K562 (cell line): ENCODE measurements around the gene CENPB. TPM values are rescaled to one million over a fixed set of nuclear protein-coding genes. Genes with fewer than 3 reads are reported as not detected.

Experiments
- ATAC-seq: fragments of 200-7000 bp; cut with Tn5 transposase; 3 replicates; pipeline ENCODE4 v1.9.1; 2020; ENCODE audit warnings: moderate library complexity
- BruUV-seq: library from RNA; stranded (reverse); fragments of 400-500 nt; replicated peaks from 2 replicates; lab custom pipeline; 2021; lab: Mats Ljungman, UMichigan
- CTCF ChIA-PET: fragments of 300-600 bp; formaldehyde crosslinking; extraction: SDS; loops from one replicate; lab custom pipeline; 2021; ENCODE audit warnings: low intra/inter-chr PET ratio; lab: Yijun Ruan, JAX
- POLR2A ChIA-PET: fragments of 300-600, 350-650 bp; sonication (Branson Sonifier 250); formaldehyde crosslinking; extraction: SDS; loops from one replicate; lab custom pipeline; 2021; ENCODE audit warnings: antibody characterized with exemption, inconsistent platforms; lab: Yijun Ruan, JAX
- DNase-seq, 4 experiments: peaks; one replicate each; pipeline versions ENCODE4 v3.0.0 to v3.0.0-alpha.2; 2011 to 2018; ENCODE audit warnings: low spot score in 3 of 4, mixed read lengths in 3 of 4; ENCODE audit errors: extremely low read depth in 1 of 4
- FAIRE-seq: peaks from 2 replicates; lab custom pipeline; 2011; peaks lifted over from hg19 to GRCh38; lab: Jason Lieb, UNC
- H2AFZ ChIP-seq: 2 replicates; pipeline ENCODE4 v1.6.0; 2011; ENCODE audit warnings: low read depth, low read length, control low read depth, inconsistent platforms
- H3K27ac ChIP-seq: fragments of 200-600 bp; 3 replicates; pipeline ENCODE4 v1.8.0; 2011; ENCODE audit warnings: low read depth, mild to moderate bottlenecking, control low read depth, inconsistent platforms, low read length, moderate library complexity, mixed read lengths; ENCODE audit errors: extremely low read depth
- H3K27me3 ChIP-seq, 2 experiments: fragments of 300-600 bp in 1 of 2; 2 replicates in 1 of 2; 3 replicates in 1 of 2; pipeline versions ENCODE4 v1.6.0 to v1.8.0; 2011; ENCODE audit warnings: inconsistent platforms in 2 of 2, low read length in 2 of 2, mild to moderate bottlenecking in 1 of 2, mixed read lengths in 1 of 2, moderate library complexity in 1 of 2; ENCODE audit not compliant: control insufficient read depth in 2 of 2, insufficient read depth in 2 of 2
- H3K36me3 ChIP-seq: fragments of 300-600 bp; 3 replicates; pipeline ENCODE4 v1.8.0; 2011; ENCODE audit warnings: mild to moderate bottlenecking, low read length, inconsistent platforms; ENCODE audit not compliant: control insufficient read depth, insufficient read depth
- H3K4me1 ChIP-seq, 2 experiments: fragments of 200-600 bp in 1 of 2; replicated peaks in 1 of 2; 2 replicates in 1 of 2; 3 replicates in 1 of 2; pipeline versions ENCODE4 v1.5.1 to v1.8.0; 2011; ENCODE audit warnings: inconsistent platforms in 2 of 2, low read length in 2 of 2, mild to moderate bottlenecking in 1 of 2, mixed read lengths in 1 of 2, moderate library complexity in 1 of 2; ENCODE audit not compliant: control insufficient read depth in 2 of 2, insufficient read depth in 2 of 2
- H3K4me2 ChIP-seq: 2 replicates; pipeline ENCODE4 v1.6.1; 2011; ENCODE audit warnings: low read length, control low read depth, inconsistent platforms, mixed read lengths; ENCODE audit not compliant: insufficient read depth
- H3K4me3 ChIP-seq: fragments of 200-600 bp; sonication (generic), shearing (Covaris generic); 2 replicates; pipeline ENCODE4 v1.5.1; 2016; ENCODE audit warnings: control low read depth, inconsistent platforms
- H3K79me2 ChIP-seq: fragments of 200-600 bp; 3 replicates; pipeline ENCODE4 v1.8.0; 2011; ENCODE audit warnings: low read length, inconsistent platforms; ENCODE audit not compliant: control insufficient read depth, insufficient read depth
- H3K9ac ChIP-seq, 2 experiments: 2 replicates each; pipeline versions ENCODE4 v1.6.0 to v1.6.1; 2011; ENCODE audit warnings: low read depth in 2 of 2, low read length in 2 of 2, control low read depth in 1 of 2, inconsistent platforms in 1 of 2, mild to moderate bottlenecking in 1 of 2, mixed read lengths in 1 of 2; ENCODE audit not compliant: insufficient read depth in 1 of 2
- H3K9me1 ChIP-seq: one replicate; pipeline ENCODE4 v1.6.0; 2011; ENCODE audit warnings: inconsistent platforms, mild to moderate bottlenecking, low read length, moderate library complexity; ENCODE audit not compliant: control insufficient read depth, insufficient read depth
- H3K9me3 ChIP-seq: replicated peaks from 2 replicates; pipeline ENCODE4 v1.5.1; 2011; ENCODE audit warnings: low read depth, low read length, inconsistent platforms; ENCODE audit not compliant: control insufficient read depth, insufficient read depth
- H4K20me1 ChIP-seq: replicated peaks from 2 replicates; pipeline ENCODE4 v1.6.1; 2011; ENCODE audit warnings: low read length, inconsistent platforms, mixed read lengths; ENCODE audit not compliant: control insufficient read depth, insufficient read depth
- ELF4 ChIP-seq: fragments of 450-650 bp; formaldehyde crosslinking; IDR thresholded peaks from 2 replicates; pipeline ENCODE4 v1.4.0; 2022; ENCODE audit warnings: missing genetic modification characterization
- ETV1 ChIP-seq: fragments of 450-650 bp; conservative IDR thresholded peaks from 2 replicates; pipeline ENCODE4 v1.6.1; 2016; ENCODE audit warnings: missing genetic modification characterization, control low read depth, low read depth, missing compliant biosample characterization
- GABPB2 ChIP-seq: fragments of 250-450 bp; sonication (Bioruptor Pico); conservative IDR thresholded peaks from 2 replicates; pipeline ENCODE4 v1.5.1; 2021; ENCODE audit warnings: mild to moderate bottlenecking
- NR2F6 ChIP-seq: fragments of 450-650 bp; formaldehyde crosslinking; IDR thresholded peaks from 2 replicates; pipeline ENCODE4 v1.4.0; 2020; ENCODE audit warnings: mild to moderate bottlenecking
- PHF20 ChIP-seq: fragments of 450-650 bp; IDR thresholded peaks from 2 replicates; pipeline ENCODE4 v1.6.1; 2018; ENCODE audit not compliant: partially characterized antibody
- PHF8 ChIP-seq: fragments of 200-600 bp; sonication (generic); IDR thresholded peaks from 2 replicates; pipeline ENCODE4 v1.6.1; 2012; ENCODE audit warnings: mixed run types, mild to moderate bottlenecking, inconsistent platforms, low read length, moderate library complexity, borderline replicate concordance
- TAF9B ChIP-seq: fragments of 450-650 bp; IDR thresholded peaks from 2 replicates; pipeline ENCODE4 v1.6.1; 2018; ENCODE audit warnings: mild to moderate bottlenecking; ENCODE audit not compliant: partially characterized antibody
- TRIM28 ChIP-seq: fragments of 450-650 bp; IDR thresholded peaks from 2 replicates; pipeline ENCODE4 v1.6.1; 2017
- ZBTB8A ChIP-seq: fragments of 450-650 bp; IDR thresholded peaks from 2 replicates; pipeline ENCODE4 v1.6.1; 2018; ENCODE audit warnings: mild to moderate bottlenecking, moderate library complexity; ENCODE audit not compliant: partially characterized antibody
- ZNF77 ChIP-seq: fragments of 250-450 bp; sonication (Bioruptor Pico); IDR thresholded peaks from 2 replicates; pipeline ENCODE4 v1.5.0; 2020
- WGBS: fragments of 100-300 bp; shearing (Covaris generic); methylation state at CpG from one replicate; pipeline ENCODE4 v1.1.6; 2016; ENCODE audit warnings: low coverage, mixed read lengths; ENCODE audit not compliant: insufficient coverage; ENCODE audit errors: missing lambda C conversion rate; 5-methylcytosine and 5-hydroxymethylcytosine counted together
- in situ Hi-C: fragments of 300-500 bp; cut with MboI; formaldehyde crosslinking; loops from 4 replicates; pipeline ENCODE4 v1.15.0; 2018; ENCODE audit warnings: inconsistent platforms, mixed read lengths
- intact Hi-C: fragments of 100-400 bp; cut with micrococcal nuclease; formaldehyde crosslinking; loops from 2 replicates; pipeline ENCODE4 v1.14.2; 2022
- polyA plus RNA-seq, 8 experiments: library from polyadenylated mRNA; depleted of rRNA in 4 of 8; stranded (reverse) in 5 of 8; unstranded in 3 of 8; fragments of >200 nt; fragmentation: Nextera tagmentation in 2 of 8; fragmentation: Illumina TruSeq in 1 of 8; extraction: Ambion mirVana in 2 of 8; extraction: Trizol in 1 of 8; gene quantifications; 2 replicates each; pipeline versions ENCODE4 v1.2.1 to v1.2.3, GENCODE V29; 2011 to 2014; ENCODE audit warnings: inconsistent platforms in 1 of 8, missing spikeins in 1 of 8
- total RNA-seq, 7 experiments: library from RNA; depleted of rRNA in 6 of 7; stranded (reverse); fragments of >200 nt in 6 of 7; fragmentation: Illumina TruSeq in 2 of 7; extraction: Trizol in 2 of 7; gene quantifications; 2 replicates each; pipeline versions ENCODE4 v1.2.1 to v1.2.3, GENCODE V29; 2011 to 2021; ENCODE audit warnings: low replicate concordance in 1 of 7
- TF ChIP-seq, protein P1 (sequence below): fragments of 450-650 bp; IDR thresholded peaks from 2 replicates; pipeline ENCODE4 v1.6.1; 2017; ENCODE audit warnings: antibody characterized with exemption
- TF ChIP-seq, protein P2 (sequence below): fragments of 450-650 bp; formaldehyde crosslinking; IDR thresholded peaks from 2 replicates; pipeline ENCODE4 v1.4.0; 2022; ENCODE audit warnings: missing genetic modification characterization
- TF ChIP-seq, protein P3 (sequence below): fragments of 450-650 bp; IDR thresholded peaks from 2 replicates; pipeline ENCODE4 v1.6.1; 2018; ENCODE audit not compliant: partially characterized antibody
- TF ChIP-seq, protein P4 (sequence below): fragments of 250-450 bp; sonication (Bioruptor Pico); IDR thresholded peaks from 2 replicates; pipeline ENCODE4 v1.4.0; 2020; ENCODE audit warnings: mild to moderate bottlenecking, moderate library complexity

Gene CENPB
- total and polyA plus RNA-seq, 9 of the 15 experiments (the other 6 are each of a cell fraction or from before 2014, with no cell fraction given), result 0.17 to 70.8 (median 24.9) TPM

DNA sequence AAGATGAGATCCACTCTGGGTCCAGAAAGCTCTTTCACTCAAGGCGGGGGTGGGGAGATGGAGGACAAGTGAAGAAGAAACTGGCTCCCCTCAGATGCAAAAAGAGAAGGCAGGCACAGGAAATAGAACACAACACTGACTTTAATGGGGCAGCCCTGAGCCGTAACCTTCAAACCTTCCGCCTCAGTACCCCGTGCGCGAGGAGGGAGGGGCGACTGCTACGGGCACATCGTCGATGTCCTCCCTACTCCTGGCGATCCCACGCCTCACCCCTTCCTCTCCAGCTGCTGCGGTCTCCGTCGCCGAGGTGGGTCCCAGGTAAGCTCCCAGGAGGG is 9.2 kb downstream of the CENPB start:
- CTCF ChIA-PET, result no interaction called here
- FAIRE-seq (no peak), DNase-seq (no peak), ATAC-seq (no peak)
- Histone ChIP-seq H3K27ac (no peak overlapping the region), H3K9me3 (no peaks in the 10 kb centered on the region), H2AFZ (no peak overlapping the region), H4K20me1 (no peaks in the 10 kb centered on the region), H3K27me3 (no peaks in the 10 kb centered on the region), H3K36me3 (no peaks in the 10 kb centered on the region), H3K4me2 (no peak overlapping the region), H3K4me3 (no peak overlapping the region), H3K79me2 (no peaks in the 10 kb centered on the region), H3K9me1 (no peaks in the 10 kb centered on the region), H3K9ac (no peak overlapping the region), H3K4me1 (peaks cover 0 to 25% of the 10 kb centered on the region in 2 experiments; a peak in 2 of 5 replicates)
- intact Hi-C loops, result no loop called here
- no TSS peak for BruUV-seq
- POLR2A ChIA-PET, result no interaction called here
- 85% methylated on average over 4 of the region's 16 CpGs for WGBS
- in situ Hi-C loops, result no loop called here
- TF ChIP-seq GABPB2 (CRISPR knock-in tag) (no peak), ETV1 (no peak), TRIM28 (no peak), PHF8 (no peak), TAF9B (no peak), PHF20 (no peak), NR2F6 (CRISPR knock-in tag) (no peak), ELF4 (no peak), ZBTB8A (no peak), ZNF77 (no peak)
- TF ChIP-seq, protein P1, sequence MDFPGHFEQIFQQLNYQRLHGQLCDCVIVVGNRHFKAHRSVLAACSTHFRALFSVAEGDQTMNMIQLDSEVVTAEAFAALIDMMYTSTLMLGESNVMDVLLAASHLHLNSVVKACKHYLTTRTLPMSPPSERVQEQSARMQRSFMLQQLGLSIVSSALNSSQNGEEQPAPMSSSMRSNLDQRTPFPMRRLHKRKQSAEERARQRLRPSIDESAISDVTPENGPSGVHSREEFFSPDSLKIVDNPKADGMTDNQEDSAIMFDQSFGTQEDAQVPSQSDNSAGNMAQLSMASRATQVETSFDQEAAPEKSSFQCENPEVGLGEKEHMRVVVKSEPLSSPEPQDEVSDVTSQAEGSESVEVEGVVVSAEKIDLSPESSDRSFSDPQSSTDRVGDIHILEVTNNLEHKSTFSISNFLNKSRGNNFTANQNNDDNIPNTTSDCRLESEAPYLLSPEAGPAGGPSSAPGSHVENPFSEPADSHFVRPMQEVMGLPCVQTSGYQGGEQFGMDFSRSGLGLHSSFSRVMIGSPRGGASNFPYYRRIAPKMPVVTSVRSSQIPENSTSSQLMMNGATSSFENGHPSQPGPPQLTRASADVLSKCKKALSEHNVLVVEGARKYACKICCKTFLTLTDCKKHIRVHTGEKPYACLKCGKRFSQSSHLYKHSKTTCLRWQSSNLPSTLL, result no peak
- TF ChIP-seq, protein P2, sequence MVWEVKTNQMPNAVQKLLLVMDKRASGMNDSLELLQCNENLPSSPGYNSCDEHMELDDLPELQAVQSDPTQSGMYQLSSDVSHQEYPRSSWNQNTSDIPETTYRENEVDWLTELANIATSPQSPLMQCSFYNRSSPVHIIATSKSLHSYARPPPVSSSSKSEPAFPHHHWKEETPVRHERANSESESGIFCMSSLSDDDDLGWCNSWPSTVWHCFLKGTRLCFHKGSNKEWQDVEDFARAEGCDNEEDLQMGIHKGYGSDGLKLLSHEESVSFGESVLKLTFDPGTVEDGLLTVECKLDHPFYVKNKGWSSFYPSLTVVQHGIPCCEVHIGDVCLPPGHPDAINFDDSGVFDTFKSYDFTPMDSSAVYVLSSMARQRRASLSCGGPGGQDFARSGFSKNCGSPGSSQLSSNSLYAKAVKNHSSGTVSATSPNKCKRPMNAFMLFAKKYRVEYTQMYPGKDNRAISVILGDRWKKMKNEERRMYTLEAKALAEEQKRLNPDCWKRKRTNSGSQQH (CRISPR knock-in tag), result no peak
- TF ChIP-seq, protein P3, sequence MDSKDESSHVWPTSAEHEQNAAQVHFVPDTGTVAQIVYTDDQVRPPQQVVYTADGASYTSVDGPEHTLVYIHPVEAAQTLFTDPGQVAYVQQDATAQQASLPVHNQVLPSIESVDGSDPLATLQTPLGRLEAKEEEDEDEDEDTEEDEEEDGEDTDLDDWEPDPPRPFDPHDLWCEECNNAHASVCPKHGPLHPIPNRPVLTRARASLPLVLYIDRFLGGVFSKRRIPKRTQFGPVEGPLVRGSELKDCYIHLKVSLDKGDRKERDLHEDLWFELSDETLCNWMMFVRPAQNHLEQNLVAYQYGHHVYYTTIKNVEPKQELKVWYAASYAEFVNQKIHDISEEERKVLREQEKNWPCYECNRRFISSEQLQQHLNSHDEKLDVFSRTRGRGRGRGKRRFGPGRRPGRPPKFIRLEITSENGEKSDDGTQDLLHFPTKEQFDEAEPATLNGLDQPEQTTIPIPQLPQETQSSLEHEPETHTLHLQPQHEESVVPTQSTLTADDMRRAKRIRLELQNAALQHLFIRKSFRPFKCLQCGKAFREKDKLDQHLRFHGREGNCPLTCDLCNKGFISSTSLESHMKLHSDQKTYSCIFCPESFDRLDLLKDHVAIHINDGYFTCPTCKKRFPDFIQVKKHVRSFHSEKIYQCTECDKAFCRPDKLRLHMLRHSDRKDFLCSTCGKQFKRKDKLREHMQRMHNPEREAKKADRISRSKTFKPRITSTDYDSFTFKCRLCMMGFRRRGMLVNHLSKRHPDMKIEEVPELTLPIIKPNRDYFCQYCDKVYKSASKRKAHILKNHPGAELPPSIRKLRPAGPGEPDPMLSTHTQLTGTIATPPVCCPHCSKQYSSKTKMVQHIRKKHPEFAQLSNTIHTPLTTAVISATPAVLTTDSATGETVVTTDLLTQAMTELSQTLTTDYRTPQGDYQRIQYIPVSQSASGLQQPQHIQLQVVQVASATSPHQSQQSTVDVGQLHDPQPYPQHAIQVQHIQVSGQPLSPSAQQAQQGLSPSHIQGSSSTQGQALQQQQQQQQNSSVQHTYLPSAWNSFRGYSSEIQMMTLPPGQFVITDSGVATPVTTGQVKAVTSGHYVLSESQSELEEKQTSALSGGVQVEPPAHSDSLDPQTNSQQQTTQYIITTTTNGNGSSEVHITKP, result no peak
- TF ChIP-seq, protein P4, sequence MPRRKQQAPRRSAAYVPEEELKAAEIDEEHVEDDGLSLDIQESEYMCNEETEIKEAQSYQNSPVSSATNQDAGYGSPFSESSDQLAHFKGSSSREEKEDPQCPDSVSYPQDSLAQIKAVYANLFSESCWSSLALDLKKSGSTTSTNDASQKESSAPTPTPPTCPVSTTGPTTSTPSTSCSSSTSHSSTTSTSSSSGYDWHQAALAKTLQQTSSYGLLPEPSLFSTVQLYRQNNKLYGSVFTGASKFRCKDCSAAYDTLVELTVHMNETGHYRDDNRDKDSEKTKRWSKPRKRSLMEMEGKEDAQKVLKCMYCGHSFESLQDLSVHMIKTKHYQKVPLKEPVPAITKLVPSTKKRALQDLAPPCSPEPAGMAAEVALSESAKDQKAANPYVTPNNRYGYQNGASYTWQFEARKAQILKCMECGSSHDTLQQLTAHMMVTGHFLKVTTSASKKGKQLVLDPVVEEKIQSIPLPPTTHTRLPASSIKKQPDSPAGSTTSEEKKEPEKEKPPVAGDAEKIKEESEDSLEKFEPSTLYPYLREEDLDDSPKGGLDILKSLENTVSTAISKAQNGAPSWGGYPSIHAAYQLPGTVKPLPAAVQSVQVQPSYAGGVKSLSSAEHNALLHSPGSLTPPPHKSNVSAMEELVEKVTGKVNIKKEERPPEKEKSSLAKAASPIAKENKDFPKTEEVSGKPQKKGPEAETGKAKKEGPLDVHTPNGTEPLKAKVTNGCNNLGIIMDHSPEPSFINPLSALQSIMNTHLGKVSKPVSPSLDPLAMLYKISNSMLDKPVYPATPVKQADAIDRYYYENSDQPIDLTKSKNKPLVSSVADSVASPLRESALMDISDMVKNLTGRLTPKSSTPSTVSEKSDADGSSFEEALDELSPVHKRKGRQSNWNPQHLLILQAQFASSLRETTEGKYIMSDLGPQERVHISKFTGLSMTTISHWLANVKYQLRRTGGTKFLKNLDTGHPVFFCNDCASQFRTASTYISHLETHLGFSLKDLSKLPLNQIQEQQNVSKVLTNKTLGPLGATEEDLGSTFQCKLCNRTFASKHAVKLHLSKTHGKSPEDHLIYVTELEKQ (CRISPR knock-in tag), result no peak
